ENCODE measurements around the gene LRRC38.

Gene LRRC38

DNA sequence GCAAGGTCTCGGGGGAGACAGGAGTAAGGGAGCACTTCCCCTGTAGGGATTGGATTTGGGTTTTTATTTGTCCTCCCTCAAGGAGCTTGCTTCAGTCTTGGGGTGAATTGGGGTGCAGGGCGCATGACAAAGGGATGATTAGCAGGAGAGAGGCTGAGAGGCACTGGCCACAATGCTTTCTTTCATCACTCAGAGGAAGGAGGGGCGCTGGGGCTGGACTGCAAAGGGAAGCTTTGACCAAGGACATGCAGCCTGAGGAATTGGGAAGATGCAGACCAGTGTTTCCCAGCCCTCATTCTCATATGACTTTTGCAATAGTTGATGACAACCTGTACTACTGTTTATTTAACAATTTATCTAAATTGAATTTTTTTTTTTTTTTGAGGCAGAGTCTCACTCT, 35.7 kb upstream of the LRRC38 start:
- TF ChIP-seq, protein P1, sequence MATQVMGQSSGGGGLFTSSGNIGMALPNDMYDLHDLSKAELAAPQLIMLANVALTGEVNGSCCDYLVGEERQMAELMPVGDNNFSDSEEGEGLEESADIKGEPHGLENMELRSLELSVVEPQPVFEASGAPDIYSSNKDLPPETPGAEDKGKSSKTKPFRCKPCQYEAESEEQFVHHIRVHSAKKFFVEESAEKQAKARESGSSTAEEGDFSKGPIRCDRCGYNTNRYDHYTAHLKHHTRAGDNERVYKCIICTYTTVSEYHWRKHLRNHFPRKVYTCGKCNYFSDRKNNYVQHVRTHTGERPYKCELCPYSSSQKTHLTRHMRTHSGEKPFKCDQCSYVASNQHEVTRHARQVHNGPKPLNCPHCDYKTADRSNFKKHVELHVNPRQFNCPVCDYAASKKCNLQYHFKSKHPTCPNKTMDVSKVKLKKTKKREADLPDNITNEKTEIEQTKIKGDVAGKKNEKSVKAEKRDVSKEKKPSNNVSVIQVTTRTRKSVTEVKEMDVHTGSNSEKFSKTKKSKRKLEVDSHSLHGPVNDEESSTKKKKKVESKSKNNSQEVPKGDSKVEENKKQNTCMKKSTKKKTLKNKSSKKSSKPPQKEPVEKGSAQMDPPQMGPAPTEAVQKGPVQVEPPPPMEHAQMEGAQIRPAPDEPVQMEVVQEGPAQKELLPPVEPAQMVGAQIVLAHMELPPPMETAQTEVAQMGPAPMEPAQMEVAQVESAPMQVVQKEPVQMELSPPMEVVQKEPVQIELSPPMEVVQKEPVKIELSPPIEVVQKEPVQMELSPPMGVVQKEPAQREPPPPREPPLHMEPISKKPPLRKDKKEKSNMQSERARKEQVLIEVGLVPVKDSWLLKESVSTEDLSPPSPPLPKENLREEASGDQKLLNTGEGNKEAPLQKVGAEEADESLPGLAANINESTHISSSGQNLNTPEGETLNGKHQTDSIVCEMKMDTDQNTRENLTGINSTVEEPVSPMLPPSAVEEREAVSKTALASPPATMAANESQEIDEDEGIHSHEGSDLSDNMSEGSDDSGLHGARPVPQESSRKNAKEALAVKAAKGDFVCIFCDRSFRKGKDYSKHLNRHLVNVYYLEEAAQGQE (IDR thresholded peaks at IDR 0.05; ENCODE audit: low read depth): no peak
- TF ChIP-seq TEAD4 (IDR thresholded peaks at IDR 0.05): no peak
- TF ChIP-seq FOXM1 (IDR thresholded peaks at IDR 0.05; ENCODE audit: borderline replicate concordance, low read depth): no peak
- no peak for TF ChIP-seq TCF12 (IDR thresholded peaks at IDR 0.05; ENCODE audit: low read depth)
- no peak for TF ChIP-seq EGR1 (IDR thresholded peaks at IDR 0.05)
- no peak for TF ChIP-seq RAD21 (IDR thresholded peaks at IDR 0.05; ENCODE audit: low read depth)
- TF ChIP-seq, protein P2, sequence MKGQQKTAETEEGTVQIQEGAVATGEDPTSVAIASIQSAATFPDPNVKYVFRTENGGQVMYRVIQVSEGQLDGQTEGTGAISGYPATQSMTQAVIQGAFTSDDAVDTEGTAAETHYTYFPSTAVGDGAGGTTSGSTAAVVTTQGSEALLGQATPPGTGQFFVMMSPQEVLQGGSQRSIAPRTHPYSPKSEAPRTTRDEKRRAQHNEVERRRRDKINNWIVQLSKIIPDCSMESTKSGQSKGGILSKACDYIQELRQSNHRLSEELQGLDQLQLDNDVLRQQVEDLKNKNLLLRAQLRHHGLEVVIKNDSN (IDR thresholded peaks at IDR 0.05): no peak
- no peak for TF ChIP-seq CEBPB (IDR thresholded peaks at IDR 0.05)
- TF ChIP-seq, protein P3, sequence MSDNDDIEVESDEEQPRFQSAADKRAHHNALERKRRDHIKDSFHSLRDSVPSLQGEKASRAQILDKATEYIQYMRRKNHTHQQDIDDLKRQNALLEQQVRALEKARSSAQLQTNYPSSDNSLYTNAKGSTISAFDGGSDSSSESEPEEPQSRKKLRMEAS (IDR thresholded peaks at IDR 0.05): no peak
- TF ChIP-seq CREB1 (IDR thresholded peaks at IDR 0.05; ENCODE audit: low read depth): no peak
- TF ChIP-seq ZBTB7A (IDR thresholded peaks at IDR 0.05; ENCODE audit: low read depth): no peak
- TF ChIP-seq TAF1 (IDR thresholded peaks at IDR 0.05; ENCODE audit: low read depth): no peak
- TF ChIP-seq EP300 (IDR thresholded peaks at IDR 0.05; ENCODE audit: borderline replicate concordance): no peak

DNA sequence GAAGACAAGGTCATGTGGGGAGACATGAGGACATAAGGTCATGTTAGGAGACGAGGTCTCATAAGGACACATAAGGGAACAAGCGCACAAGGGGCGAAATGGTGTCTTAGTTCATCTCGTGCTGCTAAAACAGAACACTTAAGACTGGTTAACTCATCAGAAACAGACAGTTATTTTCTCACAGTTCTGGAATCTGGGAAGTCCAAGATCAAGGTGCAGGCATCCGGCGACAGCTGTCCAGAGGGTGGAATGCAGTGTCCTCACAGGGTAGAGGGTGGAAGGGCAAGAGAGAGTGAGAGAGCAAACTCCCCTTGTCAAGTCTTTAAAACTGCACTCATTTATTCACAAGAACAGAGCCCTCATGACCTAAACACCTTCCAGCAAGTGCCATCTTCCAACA, 35.2 kb upstream of the LRRC38 start:
- TF ChIP-seq FOXM1 (IDR thresholded peaks at IDR 0.05; ENCODE audit: borderline replicate concordance, low read depth): no peak
- no peak for TF ChIP-seq TAF1 (IDR thresholded peaks at IDR 0.05; ENCODE audit: low read depth)
- no peak for TF ChIP-seq NFIC (IDR thresholded peaks at IDR 0.05)
- TF ChIP-seq, protein P1 (IDR thresholded peaks at IDR 0.05; ENCODE audit: low read depth): no peak
- no peak for TF ChIP-seq CEBPB (IDR thresholded peaks at IDR 0.05)
- TF ChIP-seq EP300 (IDR thresholded peaks at IDR 0.05; ENCODE audit: borderline replicate concordance): no peak
- TF ChIP-seq, protein P2 (IDR thresholded peaks at IDR 0.05): no peak
- TF ChIP-seq TCF12 (IDR thresholded peaks at IDR 0.05; ENCODE audit: low read depth): no peak
- no peak for TF ChIP-seq CREB1 (IDR thresholded peaks at IDR 0.05; ENCODE audit: low read depth)
- TF ChIP-seq RAD21 (IDR thresholded peaks at IDR 0.05; ENCODE audit: low read depth): no peak
- no peak for TF ChIP-seq ZBTB7A (IDR thresholded peaks at IDR 0.05; ENCODE audit: low read depth)
- no peak for TF ChIP-seq TEAD4 (IDR thresholded peaks at IDR 0.05)
- TF ChIP-seq, protein P3 (IDR thresholded peaks at IDR 0.05): no peak
- TF ChIP-seq YY1 (IDR thresholded peaks at IDR 0.05; ENCODE audit: low read depth): no peak
- no peak for TF ChIP-seq EGR1 (IDR thresholded peaks at IDR 0.05)

DNA sequence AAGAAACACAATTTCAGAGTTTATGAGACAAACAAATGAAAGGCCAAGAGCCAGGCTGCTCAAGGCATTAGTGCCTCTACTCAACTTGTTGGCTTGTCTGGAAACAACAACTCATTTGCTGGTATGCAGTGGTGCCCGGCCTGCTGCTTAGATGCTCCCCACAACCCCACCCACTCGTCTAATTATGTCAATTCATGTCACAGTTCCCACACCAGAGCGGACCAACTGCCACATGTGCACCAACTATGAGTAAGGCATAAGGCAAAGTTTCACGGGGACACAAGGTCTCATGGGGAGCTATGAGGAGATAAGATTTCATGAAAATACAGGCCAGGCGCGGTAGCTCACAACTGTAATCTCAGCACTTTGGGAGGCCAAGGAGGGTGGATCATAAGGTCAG, 34.5 kb upstream of the LRRC38 start:
- TF ChIP-seq RAD21 (IDR thresholded peaks at IDR 0.05; ENCODE audit: low read depth) (no peak), TCF12 (IDR thresholded peaks at IDR 0.05; ENCODE audit: low read depth) (no peak), NFIC (IDR thresholded peaks at IDR 0.05) (no peak), EGR1 (IDR thresholded peaks at IDR 0.05) (no peak), TAF1 (IDR thresholded peaks at IDR 0.05; ENCODE audit: low read depth) (no peak), ZBTB7A (IDR thresholded peaks at IDR 0.05; ENCODE audit: low read depth) (no peak), FOXM1 (IDR thresholded peaks at IDR 0.05; ENCODE audit: borderline replicate concordance, low read depth) (no peak), CREB1 (IDR thresholded peaks at IDR 0.05; ENCODE audit: low read depth) (no peak), EP300 (IDR thresholded peaks at IDR 0.05; ENCODE audit: borderline replicate concordance) (no peak), TEAD4 (IDR thresholded peaks at IDR 0.05) (no peak)
- TF ChIP-seq, protein P1 (IDR thresholded peaks at IDR 0.05; ENCODE audit: low read depth): no peak
- TF ChIP-seq, protein P2 (IDR thresholded peaks at IDR 0.05): no peak
- TF ChIP-seq, protein P3 (IDR thresholded peaks at IDR 0.05): no peak

DNA sequence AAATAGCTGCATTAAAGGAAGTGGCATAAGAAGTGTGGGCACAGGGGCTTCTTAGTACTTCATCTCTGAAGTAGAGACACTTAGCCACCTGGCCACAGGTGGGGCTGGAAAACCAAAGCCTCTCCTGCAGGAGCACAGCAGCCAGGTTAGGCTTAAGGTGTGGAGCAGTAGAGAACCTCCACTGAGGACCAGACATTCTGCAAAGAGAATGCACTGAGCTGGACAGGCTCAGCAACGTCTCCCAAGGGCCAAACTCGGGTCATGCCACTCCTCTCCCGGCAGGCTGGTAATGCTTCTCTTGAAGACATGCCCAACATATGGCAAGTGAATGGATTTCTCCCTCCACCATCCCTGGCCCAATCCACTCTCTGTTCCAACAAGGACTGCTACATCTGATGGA, 33.0 kb upstream of the LRRC38 start:
- TF ChIP-seq, protein P1 (IDR thresholded peaks at IDR 0.05; ENCODE audit: low read depth): no peak
- TF ChIP-seq TEAD4 (IDR thresholded peaks at IDR 0.05): no peak
- TF ChIP-seq, protein P3 (IDR thresholded peaks at IDR 0.05): no peak
- no peak for TF ChIP-seq YY1 (IDR thresholded peaks at IDR 0.05; ENCODE audit: low read depth)
- no peak for TF ChIP-seq TAF1 (IDR thresholded peaks at IDR 0.05; ENCODE audit: low read depth)
- TF ChIP-seq TCF12 (IDR thresholded peaks at IDR 0.05; ENCODE audit: low read depth): no peak
- no peak for TF ChIP-seq FOXM1 (IDR thresholded peaks at IDR 0.05; ENCODE audit: borderline replicate concordance, low read depth)
- no peak for TF ChIP-seq NFIC (IDR thresholded peaks at IDR 0.05)
- TF ChIP-seq EGR1 (IDR thresholded peaks at IDR 0.05): no peak
- no peak for TF ChIP-seq ZBTB7A (IDR thresholded peaks at IDR 0.05; ENCODE audit: low read depth)
- TF ChIP-seq CEBPB (IDR thresholded peaks at IDR 0.05): no peak
